Measurements from ENCODE around the gene HACD4.

HACD4 gene

GRCh38 chr9:20981486-20981885, 50.0 kb downstream of the HACD4 start (continued):
- TF ChIP-seq, protein P1, sequence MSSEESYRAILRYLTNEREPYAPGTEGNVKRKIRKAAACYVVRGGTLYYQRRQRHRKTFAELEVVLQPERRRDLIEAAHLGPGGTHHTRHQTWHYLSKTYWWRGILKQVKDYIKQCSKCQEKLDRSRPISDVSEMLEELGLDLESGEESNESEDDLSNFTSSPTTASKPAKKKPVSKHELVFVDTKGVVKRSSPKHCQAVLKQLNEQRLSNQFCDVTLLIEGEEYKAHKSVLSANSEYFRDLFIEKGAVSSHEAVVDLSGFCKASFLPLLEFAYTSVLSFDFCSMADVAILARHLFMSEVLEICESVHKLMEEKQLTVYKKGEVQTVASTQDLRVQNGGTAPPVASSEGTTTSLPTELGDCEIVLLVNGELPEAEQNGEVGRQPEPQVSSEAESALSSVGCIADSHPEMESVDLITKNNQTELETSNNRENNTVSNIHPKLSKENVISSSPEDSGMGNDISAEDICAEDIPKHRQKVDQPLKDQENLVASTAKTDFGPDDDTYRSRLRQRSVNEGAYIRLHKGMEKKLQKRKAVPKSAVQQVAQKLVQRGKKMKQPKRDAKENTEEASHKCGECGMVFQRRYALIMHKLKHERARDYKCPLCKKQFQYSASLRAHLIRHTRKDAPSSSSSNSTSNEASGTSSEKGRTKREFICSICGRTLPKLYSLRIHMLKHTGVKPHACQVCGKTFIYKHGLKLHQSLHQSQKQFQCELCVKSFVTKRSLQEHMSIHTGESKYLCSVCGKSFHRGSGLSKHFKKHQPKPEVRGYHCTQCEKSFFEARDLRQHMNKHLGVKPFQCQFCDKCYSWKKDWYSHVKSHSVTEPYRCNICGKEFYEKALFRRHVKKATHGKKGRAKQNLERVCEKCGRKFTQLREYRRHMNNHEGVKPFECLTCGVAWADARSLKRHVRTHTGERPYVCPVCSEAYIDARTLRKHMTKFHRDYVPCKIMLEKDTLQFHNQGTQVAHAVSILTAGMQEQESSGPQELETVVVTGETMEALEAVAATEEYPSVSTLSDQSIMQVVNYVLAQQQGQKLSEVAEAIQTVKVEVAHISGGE (tag by site-specific recombination; conservative IDR thresholded peaks at IDR 0.05; ENCODE audit: low read depth) = no peak
- no peak for TF ChIP-seq ZNF785 (tag by site-specific recombination; IDR thresholded peaks at IDR 0.05)
- TF ChIP-seq, protein P2, sequence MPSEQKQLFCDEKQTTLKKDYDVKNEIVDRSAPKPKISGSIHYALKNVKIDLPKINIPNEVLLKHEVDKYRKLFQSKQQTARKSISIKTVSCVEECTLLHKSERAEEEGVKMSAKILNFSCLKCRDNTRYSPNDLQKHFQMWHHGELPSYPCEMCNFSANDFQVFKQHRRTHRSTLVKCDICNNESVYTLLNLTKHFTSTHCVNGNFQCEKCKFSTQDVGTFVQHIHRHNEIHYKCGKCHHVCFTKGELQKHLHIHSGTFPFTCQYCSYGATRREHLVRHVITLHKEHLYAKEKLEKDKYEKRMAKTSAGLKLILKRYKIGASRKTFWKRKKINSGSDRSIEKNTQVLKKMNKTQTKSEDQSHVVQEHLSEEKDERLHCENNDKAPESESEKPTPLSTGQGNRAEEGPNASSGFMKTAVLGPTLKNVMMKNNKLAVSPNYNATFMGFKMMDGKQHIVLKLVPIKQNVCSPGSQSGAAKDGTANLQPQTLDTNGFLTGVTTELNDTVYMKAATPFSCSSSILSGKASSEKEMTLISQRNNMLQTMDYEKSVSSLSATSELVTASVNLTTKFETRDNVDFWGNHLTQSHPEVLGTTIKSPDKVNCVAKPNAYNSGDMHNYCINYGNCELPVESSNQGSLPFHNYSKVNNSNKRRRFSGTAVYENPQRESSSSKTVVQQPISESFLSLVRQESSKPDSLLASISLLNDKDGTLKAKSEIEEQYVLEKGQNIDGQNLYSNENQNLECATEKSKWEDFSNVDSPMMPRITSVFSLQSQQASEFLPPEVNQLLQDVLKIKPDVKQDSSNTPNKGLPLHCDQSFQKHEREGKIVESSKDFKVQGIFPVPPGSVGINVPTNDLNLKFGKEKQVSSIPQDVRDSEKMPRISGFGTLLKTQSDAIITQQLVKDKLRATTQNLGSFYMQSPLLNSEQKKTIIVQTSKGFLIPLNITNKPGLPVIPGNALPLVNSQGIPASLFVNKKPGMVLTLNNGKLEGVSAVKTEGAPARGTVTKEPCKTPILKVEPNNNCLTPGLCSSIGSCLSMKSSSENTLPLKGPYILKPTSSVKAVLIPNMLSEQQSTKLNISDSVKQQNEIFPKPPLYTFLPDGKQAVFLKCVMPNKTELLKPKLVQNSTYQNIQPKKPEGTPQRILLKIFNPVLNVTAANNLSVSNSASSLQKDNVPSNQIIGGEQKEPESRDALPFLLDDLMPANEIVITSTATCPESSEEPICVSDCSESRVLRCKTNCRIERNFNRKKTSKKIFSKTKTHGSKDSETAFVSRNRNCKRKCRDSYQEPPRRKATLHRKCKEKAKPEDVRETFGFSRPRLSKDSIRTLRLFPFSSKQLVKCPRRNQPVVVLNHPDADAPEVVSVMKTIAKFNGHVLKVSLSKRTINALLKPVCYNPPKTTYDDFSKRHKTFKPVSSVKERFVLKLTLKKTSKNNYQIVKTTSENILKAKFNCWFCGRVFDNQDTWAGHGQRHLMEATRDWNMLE (tag by site-specific recombination; conservative IDR thresholded peaks at IDR 0.05; ENCODE audit: low read depth) = no peak
- TF ChIP-seq, protein P3, sequence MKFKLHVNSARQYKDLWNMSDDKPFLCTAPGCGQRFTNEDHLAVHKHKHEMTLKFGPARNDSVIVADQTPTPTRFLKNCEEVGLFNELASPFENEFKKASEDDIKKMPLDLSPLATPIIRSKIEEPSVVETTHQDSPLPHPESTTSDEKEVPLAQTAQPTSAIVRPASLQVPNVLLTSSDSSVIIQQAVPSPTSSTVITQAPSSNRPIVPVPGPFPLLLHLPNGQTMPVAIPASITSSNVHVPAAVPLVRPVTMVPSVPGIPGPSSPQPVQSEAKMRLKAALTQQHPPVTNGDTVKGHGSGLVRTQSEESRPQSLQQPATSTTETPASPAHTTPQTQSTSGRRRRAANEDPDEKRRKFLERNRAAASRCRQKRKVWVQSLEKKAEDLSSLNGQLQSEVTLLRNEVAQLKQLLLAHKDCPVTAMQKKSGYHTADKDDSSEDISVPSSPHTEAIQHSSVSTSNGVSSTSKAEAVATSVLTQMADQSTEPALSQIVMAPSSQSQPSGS (tag by site-specific recombination; IDR thresholded peaks at IDR 0.05; ENCODE audit: low read depth) = no peak
- TF ChIP-seq KLF10 (tag by site-specific recombination; IDR thresholded peaks at IDR 0.05) = no peak
- no peak for TF ChIP-seq ZIC2 (tag by site-specific recombination; IDR thresholded peaks at IDR 0.05)
- TF ChIP-seq SP7 (tag by site-specific recombination; IDR thresholded peaks at IDR 0.05) = no peak
- no peak for TF ChIP-seq ZNF791 (tag by site-specific recombination; IDR thresholded peaks at IDR 0.05)
- no peak for TF ChIP-seq ZNF585B (tag by site-specific recombination; IDR thresholded peaks at IDR 0.05)

GRCh38 chr9:20980832-20981455, 50.5 kb downstream of the HACD4 start:
- no peaks in the 10 kb centered on the region for H3K9me3 ChIP-seq (ENCODE audit: control insufficient read depth, insufficient read depth, low read depth, low read length)
- peaks cover 0 to 26% of the 10 kb centered on the region in 2 experiments; a peak in 2 of 3 replicates for H3K36me3 ChIP-seq (ENCODE audit: control insufficient read depth in 2 of 2, insufficient read depth in 1 of 2, low read length in 2 of 2)
- H3K4me1 ChIP-seq (ENCODE audit: control insufficient read depth, insufficient read depth, low read length) = peaks cover 8% of the 10 kb centered on the region; the same call in 1 of the 2 replicates
- ChIA-PET POLR2A (no interaction called here), CTCF (interaction anchor here (0.6 to 1.1 kb wide), 3 partner anchors 24 to 355 kb away, joined by 3 read pairs; no protein-coding TSS in a partner anchor)
- H3K4me3 ChIP-seq (ENCODE audit: low read depth, low read length) = no peak overlapping the region
- TF ChIP-seq ZNF660 (tag by site-specific recombination; IDR thresholded peaks at IDR 0.05) (no peak), ZNF529 (tag by site-specific recombination; IDR thresholded peaks at IDR 0.05; ENCODE audit: insufficient replicate concordance) (no peak), ZNF473 (tag by site-specific recombination; IDR thresholded peaks at IDR 0.05) (no peak), TCF7L2 (IDR thresholded peaks at IDR 0.05; ENCODE audit: borderline replicate concordance, low read depth, low read length) (no peak), PATZ1 (tag by site-specific recombination; IDR thresholded peaks at IDR 0.05) (no peak), ZNF114 (tag by site-specific recombination; IDR thresholded peaks at IDR 0.05) (no peak), ZNF654 (tag by site-specific recombination; IDR thresholded peaks at IDR 0.05; ENCODE audit: low read depth) (no peak), PRDM4 (tag by site-specific recombination; IDR thresholded peaks at IDR 0.05) (no peak), ZNF354C (tag by site-specific recombination; IDR thresholded peaks at IDR 0.05; ENCODE audit: borderline replicate concordance, low read depth) (no peak)
- TF ChIP-seq, protein P4, sequence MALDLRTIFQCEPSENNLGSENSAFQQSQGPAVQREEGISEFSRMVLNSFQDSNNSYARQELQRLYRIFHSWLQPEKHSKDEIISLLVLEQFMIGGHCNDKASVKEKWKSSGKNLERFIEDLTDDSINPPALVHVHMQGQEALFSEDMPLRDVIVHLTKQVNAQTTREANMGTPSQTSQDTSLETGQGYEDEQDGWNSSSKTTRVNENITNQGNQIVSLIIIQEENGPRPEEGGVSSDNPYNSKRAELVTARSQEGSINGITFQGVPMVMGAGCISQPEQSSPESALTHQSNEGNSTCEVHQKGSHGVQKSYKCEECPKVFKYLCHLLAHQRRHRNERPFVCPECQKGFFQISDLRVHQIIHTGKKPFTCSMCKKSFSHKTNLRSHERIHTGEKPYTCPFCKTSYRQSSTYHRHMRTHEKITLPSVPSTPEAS (tag by site-specific recombination; IDR thresholded peaks at IDR 0.05) = no peak
- H3K27ac ChIP-seq (ENCODE audit: extremely low read depth, low read depth, low read length) = no peak overlapping the region

All from HEK293 (cell line).